Middle frontal gyrus (tissue), 1 donor: ENCODE data around the gene P4HB.

Source experiments
- DNase-seq: peaks from one replicate; pipeline ENCODE4 v3.0.0-alpha.2; 2015; ENCODE audit warnings: low spot score; ENCODE audit errors: extremely low spot score

P4HB gene

DNA sequence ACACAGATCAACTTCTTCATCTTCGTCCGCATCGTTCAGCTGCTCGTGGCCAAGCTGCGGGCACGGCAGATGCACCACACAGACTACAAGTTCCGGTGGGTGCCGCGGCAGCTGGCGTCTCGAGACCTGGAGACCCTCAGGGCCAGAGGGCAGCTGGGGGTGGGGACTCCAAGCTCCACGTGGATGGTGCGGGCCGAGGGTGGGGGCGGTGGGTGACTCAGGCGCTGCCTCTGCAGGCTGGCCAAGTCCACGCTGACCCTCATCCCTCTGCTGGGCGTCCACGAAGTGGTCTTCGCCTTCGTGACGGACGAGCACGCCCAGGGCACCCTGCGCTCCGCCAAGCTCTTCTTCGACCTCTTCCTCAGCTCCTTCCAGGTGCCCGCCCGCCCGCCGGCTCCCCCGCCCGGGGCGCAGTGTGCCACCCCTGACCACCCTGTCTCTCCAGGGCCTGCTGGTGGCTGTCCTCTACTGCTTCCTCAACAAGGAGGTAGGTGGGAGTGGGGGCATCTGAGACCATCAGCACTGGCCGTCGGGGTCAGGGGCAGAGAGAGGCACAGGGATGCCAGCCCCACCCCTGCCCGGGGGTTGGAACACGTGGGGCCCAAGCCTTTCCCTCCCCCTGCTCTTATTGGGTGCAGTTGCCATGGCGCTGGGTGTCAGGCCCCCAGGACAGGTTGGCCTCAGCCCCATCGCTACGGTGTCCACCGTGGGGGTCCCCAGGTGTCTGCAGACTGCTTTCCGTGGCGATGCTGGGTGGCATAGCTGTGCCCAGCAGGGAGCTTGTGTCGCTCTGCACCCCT is 47.6 kb downstream of the P4HB start:
- DNase-seq: no peak

DNA sequence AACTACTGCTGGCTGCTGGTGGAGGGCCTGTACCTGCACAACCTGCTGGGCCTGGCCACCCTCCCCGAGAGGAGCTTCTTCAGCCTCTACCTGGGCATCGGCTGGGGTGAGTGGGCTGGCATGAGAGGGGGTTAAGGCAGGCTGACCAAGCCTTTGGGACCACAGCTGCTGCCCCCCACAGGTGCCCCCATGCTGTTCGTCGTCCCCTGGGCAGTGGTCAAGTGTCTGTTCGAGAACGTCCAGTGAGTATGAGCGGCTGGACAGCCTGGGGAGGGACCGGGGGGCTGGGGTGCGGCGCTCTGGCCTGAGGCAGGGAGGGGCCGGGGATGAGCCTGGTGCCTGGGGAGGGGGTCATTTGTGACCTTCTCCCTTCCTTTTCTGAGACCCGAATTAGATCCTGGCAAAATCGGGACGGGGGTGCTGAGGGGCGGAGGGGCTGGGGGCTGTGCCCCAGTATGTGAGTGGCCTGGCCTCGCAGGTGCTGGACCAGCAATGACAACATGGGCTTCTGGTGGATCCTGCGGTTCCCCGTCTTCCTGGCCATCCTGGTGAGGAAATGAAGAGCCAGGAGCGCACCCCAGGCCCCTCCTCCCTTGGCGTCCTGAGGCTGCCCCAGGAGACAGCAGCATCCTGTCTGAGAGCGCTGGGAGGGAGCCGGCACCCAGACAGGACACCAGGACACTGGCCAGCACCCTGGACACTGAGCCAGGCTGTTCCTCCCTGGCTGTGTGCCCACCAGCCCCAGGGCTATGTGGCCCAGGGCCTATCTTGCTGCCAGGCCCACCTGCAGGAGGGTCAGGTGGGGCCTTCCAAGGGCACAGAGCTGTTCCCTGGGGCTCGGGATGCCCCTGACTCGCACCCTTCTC is 48.4 kb downstream of the P4HB start:
- DNase-seq: no peak

DNA sequence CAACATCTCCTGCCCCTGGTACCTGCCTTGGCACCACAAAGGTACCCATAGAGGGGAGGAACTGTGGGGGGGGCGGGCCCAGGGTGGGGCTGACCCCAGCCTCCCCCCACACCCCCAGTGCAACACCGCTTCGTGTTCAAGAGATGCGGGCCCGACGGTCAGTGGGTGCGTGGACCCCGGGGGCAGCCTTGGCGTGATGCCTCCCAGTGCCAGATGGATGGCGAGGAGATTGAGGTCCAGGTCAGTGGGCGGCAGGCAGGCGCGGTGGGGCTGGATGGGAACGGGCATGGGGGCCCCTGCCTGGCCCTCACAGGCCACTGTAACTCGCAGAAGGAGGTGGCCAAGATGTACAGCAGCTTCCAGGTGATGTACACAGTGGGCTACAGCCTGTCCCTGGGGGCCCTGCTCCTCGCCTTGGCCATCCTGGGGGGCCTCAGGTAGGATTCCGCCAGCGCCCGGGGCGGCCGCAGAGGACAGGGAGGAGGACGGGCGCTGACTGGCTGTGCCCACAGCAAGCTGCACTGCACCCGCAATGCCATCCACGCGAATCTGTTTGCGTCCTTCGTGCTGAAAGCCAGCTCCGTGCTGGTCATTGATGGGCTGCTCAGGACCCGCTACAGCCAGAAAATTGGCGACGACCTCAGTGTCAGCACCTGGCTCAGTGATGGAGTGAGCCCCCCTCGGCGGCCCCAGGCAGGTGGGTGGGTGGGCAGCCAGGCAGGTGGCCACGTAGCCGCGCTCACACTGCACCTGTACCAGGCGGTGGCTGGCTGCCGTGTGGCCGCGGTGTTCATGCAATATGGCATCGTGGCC is 49.2 kb downstream of the P4HB start:
- DNase-seq: no peak

DNA sequence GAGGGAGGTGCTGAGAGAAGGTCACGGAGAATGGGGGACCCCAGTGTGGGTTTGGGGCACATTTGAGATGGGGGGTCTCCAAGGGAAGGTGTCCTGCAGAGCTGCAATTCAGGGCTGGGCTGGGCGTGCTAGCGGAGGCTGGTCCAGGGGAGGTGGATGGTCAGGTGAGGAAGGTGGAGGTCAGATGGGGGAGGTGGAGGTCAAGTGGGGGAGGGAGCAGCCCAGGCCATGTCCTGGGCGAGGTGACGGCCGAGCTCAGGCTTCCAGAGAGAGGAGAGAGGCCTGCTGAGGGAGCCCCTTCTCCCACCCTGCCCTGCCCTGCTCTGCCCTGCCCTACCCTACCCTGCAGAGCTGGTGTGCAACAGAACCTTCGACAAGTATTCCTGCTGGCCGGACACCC is 49.9 kb downstream of the P4HB start:
- DNase-seq: no peak

DNA sequence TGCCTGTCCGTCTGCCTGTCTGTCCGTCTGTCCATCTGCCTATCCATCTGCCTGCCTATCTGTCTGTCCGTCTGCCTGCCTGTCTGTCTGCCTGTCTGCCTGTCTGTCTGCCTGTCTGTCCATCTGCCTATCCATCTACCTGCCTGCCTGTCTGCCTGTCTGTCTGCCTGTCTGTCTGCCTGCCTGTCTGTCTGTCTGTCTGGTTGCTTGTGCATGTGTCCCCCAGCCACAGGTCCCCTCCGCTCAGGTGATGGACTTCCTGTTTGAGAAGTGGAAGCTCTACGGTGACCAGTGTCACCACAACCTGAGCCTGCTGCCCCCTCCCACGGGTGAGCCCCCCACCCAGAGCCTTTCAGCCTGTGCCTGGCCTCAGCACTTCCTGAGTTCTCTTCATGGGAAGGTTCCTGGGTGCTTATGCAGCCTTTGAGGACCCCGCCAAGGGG is 50.8 kb downstream of the P4HB start:
- DNase-seq: no peak

DNA sequence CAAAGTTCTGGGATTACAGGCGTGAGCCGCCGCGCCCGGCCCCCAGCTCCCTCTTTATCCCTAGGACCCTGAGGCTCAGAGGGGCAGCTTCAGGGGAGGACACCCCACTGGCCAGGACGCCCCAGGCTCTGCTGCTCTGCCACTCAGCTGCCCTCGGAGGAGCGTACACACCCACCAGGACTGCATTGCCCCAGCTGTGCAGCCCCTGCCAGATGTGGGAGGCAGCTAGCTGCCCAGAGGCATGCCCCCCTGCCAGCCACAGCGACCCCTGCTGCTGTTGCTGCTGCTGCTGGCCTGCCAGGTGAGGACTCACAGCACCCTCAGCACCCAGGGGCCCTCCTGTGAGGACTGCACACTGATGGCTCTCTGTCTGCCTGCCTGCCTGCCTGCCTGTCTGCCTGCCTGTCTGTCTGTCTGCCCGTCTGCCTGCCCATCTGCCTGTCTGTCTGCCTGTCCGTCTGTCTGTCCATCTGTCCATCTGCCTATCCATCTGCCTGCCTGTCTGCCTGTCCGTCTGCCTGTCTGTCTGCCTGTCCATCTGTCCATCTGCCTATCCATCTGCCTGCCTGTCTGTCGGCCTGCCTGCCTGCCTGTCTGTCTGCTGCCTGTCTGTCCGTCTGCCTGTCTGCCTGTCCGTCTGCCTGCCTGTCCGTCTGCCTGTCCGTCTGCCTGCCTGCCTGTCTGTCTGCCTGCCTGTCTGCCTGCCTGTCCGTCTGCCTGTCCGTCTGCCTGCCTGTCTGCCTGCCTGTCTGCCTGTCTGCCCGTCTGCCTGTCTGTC is 51.4 kb downstream of the P4HB start:
- DNase-seq: no peak

DNA sequence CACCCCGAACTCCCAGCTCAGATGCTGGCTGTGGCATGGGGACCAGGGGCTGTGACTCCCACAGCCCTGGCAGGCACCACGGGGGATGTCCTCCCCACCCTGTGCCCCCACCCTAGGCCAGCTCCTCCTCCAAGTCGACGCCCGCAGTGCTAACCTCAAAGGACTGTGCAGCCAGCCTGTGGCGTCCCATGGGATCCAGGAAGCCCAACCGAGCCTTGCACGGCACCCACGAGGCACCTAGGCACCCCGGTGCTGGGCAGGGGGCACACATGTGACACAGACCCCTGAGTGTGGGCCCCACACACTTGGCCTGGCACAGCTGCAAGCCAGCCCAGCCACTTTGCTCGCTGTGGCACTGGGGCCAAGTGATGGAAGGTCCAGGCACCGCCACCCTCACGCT is 52.5 kb downstream of the P4HB start:
- DNase-seq: no peak

DNA sequence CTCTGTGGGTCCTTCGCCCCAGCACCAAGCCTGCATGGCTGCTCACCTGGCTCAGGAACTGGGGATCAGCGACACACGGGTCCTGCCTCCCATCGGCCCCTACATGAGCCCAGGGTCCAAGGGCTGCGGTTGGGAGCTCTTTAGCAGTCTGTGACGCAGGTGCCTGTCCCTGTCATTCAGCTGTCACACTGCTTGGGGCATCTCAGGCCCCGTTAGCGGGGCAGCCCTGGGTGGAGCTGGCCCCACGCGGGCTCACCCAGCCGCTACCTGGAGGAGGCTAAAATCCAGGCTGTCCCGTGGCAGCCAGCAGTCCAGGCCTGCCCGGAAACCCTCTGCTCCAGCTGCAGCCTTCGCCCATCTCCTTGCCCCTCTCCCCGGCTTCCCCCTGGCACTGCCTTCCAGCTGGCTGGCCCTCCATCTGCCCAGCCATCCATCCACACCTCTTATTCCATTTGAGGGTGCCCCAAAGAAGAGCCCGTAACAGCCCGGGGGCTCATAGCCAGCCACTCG is 53.1 kb downstream of the P4HB start:
- DNase-seq: no peak

DNA sequence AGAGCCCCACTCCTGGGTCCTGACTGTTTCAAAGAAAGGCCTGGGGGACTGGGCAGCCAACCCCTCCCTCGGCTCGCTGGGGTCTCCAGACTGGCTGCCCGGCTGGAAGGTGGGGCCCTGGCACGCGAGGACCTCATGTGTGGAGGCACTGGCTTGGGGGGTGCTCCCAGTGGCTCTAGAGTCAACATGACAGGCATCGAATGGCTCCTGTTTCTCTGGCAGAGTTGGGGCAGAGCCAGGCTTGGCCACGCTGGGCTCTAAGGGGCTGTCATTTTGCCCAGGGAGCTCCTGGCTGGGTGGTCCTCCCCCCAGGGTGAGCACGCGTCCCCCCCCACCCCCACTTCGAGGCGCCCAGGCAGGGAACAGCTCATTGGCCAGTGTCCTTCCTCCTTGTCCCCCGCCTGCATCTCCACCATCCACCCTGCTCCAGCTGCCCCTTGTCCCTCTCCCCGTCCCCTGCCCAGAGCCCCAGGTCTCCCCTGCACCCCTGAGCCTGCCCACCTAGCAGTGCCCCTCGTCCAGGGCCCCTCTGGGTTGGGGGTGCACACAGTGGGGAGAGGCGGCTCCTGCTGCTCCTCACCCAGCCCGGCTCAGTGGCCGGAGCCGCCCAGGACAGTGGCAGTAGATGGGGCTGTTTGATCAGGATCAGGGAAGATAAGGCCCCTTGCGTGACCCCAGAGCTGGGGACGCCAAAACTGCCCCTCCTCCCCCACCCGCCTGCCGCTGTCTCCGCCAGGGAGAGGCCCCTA is 53.7 kb downstream of the P4HB start:
- no peak for DNase-seq

DNA sequence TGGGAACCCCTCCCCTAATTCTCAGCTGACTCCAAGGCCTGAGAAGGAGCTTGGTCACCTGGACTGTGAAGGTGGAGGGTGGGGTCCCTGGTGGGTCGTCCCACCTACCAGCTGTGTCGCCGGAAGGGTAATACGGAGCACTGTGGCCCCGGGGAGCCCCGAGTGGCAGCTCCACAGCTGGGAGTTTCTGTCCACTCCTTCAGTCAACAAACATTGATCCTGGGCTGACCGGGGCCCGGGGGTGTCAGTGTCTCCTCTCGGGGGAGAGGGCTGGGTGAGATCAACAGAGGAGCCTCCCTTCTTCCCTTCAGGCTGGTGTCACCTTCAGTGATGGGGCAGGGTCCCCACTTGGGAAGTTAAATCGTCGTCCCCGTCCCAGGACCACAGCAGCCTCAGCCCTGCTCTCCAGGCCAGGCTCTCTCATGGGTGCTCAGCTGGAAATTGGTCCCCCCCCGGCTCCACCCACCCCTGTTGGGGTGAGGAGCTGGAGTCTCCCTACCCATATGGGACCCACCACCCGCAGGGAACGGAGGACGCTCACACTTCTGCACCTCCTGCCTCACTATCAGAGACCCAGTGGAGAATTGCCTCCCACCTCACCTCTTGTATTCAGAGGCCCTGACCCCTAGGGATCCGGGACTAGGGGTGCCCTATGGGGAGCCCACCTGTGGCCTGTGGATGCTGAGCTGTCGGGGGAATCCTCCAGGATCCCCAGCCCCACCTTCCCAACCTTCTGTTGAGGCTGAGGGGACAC is 54.5 kb downstream of the P4HB start:
- no peak for DNase-seq

DNA sequence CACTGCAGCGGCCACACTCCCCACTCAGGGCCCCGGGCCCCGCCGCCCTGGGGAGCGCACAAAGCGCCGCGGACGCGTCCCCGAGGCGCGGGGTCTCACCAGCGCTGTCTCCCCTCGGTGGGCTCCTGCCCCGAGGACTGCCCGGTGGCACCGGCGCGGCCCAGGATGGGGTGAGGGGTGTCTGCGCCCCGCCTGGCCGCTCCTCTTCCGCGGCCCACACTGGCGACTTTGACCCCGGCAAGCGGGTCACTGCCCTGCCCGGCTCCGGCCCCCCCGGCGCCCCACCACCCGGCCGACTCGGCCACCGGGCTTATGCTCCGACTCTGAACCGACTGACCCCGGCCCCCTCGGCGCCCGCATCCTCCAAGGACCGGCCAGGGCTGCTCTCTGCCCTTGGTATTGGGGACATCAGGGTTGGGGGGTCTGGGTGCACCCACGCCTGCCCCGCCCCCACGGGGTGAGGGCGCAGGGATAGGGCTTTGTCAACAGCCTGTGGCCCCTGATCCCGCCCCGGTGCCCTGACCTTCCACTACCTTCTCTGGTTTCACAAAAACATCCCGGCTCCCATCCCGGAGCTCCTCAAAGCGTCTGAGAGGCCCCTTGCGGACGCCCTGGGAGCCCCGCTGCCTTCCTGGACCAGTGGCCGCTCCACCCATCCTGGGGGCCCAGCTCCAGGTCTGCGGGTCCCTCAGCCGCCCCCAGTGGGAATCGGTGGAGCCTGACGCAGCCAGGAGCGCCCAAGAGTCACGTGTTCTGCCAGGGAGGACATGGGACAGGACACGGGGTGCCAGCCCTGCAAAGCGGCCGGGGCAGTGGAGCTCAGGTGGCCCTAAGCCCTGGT is 55.6 kb downstream of the P4HB start:
- DNase-seq: no peak

DNA sequence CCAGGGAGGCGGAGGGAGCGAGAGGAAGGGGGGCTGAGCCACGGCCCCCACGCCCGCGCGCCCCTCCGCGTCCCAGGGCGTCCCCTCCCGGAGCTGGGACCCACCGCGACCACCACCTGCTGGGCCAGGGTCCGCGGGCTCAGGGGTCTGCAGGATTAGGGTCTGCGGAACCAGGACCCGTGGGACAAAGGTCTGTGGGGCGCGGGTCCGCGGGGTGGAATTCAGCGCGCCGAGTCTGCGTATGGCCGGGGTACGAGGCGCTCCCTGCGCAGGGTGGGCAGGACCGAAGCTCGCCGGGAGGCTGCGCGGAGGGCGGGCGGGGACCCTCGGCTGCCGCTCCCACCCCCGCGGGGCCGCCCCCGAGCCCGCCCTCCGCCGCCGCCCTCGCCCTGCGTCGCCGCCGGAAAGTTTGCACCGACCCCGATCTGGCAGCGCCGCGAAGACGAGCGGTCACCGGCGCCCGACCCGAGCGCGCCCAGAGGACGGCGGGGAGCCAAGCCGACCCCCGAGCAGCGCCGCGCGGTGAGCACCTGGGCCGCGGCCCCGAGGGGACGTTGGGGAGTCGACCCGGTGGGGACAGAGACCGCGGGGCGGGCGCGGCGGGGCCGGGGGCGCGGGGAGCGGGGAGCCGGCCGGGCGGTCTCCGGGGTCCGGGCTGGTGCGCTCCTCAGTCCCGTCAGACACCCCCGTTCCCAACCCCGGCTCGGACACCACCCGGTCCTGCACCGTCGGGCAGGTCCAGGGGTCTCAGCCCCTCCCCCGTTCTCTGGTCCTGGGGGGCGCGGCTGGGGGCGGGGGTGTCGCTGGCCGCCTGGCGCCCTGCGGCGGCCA is 56.4 kb downstream of the P4HB start, which contains the start of gene GCGR:
GCGR (plus strand) TSS at position 423 of the 831 bp plus-strand sequence. CDS start 4,869 bp downstream, outside the sequence.
- DNase-seq: no peak

DNA sequence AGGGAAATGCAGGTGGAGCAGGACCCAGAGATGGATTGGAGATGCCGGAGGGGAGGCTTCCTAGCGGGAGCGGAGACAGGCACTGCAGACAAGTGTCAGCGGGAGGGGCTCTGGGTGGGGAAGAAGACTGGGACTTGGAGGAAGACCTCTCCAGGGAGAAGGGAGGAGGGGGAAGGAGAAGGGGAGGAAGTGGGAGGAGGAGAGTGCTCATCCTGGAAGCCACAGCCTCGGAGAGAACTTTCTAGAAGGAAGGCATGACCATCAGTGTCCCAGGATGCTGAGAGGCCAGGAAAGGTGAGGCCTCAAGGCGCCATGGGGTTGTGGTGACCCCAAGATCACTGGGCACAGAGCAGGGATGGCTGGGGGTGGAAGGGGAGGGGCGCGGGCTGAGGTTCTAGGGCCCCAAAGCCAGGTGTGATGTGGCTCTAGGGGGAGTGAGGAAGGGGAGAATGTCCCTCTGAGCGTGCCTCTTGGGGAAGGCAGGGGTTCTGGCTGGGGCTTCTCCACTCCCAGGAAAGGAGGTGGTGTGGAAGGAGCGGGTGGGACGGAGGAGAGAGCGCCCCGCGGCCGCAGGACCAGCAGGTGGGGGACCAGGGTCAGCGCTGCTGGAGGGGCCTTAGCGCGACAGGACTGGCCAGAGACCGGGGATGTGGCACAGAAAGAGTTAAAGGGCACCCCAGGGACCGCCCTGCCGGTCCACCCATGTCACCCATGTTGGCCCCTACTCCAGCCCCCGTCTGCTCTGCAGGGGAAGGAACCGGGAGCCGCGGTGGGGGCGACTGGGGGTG is 57.3 kb downstream of the P4HB start:
- no peak for DNase-seq

DNA sequence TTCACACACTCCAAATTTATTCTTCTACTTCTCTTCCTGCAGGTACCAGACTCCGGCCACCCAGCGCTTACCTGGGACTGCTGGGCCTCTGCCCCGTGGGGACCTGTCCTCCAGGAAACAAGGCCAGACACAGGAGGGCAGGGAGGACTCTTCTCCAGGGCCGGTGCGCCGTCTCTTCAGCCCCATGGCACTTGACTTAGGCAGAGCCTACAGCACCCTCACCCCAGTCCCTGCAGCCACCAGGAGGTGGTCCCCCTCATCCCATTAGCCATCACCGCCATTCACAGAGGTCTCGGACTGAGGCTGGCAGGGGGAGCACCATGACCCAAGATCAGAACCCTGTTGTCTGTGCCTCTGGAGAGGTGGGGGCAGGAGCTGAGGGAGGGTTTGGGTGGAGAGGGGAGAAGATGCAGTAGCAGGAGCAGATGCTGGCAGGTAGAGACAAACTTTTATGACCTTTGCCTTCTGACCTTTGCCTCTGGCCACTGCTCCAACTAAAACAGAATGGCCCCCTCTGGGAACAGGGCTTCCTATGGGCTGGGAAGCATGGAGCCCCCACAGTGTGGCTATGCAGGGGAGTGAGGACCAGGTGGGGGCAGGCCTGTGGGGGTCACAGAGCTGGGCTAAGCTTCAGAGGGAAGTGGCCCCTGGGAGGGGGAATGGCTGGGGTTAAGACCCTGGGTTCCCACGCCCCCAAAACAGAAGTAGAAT is 58.1 kb downstream of the P4HB start:
- no peak for DNase-seq

DNA sequence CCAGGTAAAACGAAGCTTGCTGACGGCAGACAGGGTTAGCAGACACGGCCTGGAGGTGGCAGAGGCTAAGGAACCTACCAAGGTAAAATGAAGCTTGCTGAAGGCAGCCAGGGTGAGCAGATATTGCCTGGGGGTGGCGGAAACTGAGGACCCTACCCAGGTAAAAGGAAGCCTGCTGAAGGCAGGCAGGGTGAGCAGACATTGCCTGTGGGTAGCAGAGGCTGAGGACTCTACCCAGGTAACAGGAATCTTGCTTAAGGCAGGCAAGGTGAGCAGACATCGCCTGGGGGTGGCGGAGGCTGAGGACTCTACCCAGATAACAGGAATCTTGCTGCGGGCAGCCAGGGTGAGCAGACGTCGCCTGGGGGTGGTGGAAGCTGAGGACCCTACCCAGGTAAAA is 59.0 kb downstream of the P4HB start:
- DNase-seq: no peak

DNA sequence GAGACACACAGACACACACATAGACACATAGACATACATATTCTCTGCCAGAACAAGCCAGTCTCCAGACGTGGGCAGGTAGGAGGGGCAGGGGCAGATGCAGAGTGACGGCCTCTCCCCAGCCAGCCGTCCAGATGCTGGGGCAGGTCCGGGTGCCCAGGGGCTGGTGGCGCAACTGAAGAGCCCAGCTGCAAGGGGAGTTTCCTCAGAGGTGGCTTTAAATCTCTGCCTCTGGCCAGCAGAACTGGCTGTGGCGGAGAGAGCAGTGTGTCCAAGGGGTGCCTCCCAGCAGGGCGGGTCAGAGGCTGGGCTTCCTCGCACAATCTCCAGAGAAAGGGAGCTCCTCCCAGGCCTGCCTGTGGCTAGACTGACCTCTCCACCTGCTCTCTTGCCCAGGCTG is 65.8 kb downstream of the P4HB start:
- DNase-seq: no peak
